Tibial artery (tissue), 4 donors: ENCODE results near the gene LRRC51.

ENCODE experiments used
- DNase-seq, 2 donors: peaks; one replicate each; pipeline ENCODE4 v3.0.0-alpha.2; 2019
- H3K27ac ChIP-seq, 2 donors: fragments of 200-600 bp; sonication (generic) in 1 of 2; 1 replicate in 1 of 2; 2 replicates in 1 of 2; pipeline ENCODE4 v1.5.1; 2018 to 2019; ENCODE audit warnings: mild to moderate bottlenecking in 1 of 2
- H3K27me3 ChIP-seq, 2 donors: fragments of 200-600 bp; sonication (generic) in 1 of 2; one replicate each; pipeline versions ENCODE4 v1.5.1 to v1.6.0; 2016 to 2019
- H3K36me3 ChIP-seq, 3 donors: fragments of 200-600 bp; sonication (generic) in 2 of 3; one replicate each; pipeline ENCODE4 v1.5.1; 2016 to 2019; ENCODE audit warnings: mild to moderate bottlenecking in 2 of 3
- H3K4me1 ChIP-seq, 4 donors: fragments of 200-600 bp; sonication (generic) in 2 of 4; 1 replicate in 3 of 4; 2 replicates in 1 of 4; pipeline ENCODE4 v1.5.1; 2016 to 2019
- H3K4me3 ChIP-seq, 2 donors: fragments of 200-600 bp; sonication (generic) in 1 of 2; 1 replicate in 1 of 2; 2 replicates in 1 of 2; pipeline ENCODE4 v1.5.1; 2018 to 2019; ENCODE audit warnings: mild to moderate bottlenecking in 2 of 2
- H3K9me3 ChIP-seq, 3 donors: fragments of 200-600 bp; sonication (generic) in 1 of 3; one replicate each; pipeline ENCODE4 v1.5.1; 2016 to 2019
- CTCF ChIP-seq, 2 experiments: fragments of 200-600 bp in 1 of 2; fragments of 450-650 bp in 1 of 2; IDR thresholded peaks; one replicate each; pipeline ENCODE4 v1.5.1; 2017 to 2019; ENCODE audit warnings: antibody characterized with exemption in 2 of 2, mild to moderate bottlenecking in 1 of 2, moderate library complexity in 1 of 2
- intact Hi-C: fragments of 100-400 bp; cut with DNase I; formaldehyde crosslinking; loops from one replicate; pipeline ENCODE4 v1.15.0; 2023; ENCODE audit warnings: low total_unique reads

The LRRC51 gene

GRCh38 chr11:72079819-72080325 lies 778 bp upstream of the LRRC51 start:
- Histone ChIP-seq H3K4me3 (peak overlapping the region; percentile 64 to 94), H3K27me3 (no peaks in the 10 kb centered on the region), H3K27ac (peak overlapping the region; percentile 86 to 97), H3K9me3 (no peaks in the 10 kb centered on the region), H3K4me1 (peaks cover 0 to 24% (median 14%) of the 10 kb centered on the region in 4 donors), H3K36me3 (peaks cover 0 to 12% (median 6%) of the 10 kb centered on the region in 3 donors)
- no peak for DNase-seq
- TF ChIP-seq CTCF (IDR thresholded peaks at IDR 0.05) = no peak
- intact Hi-C loops = loop anchor here (2.0 kb wide), 1 partner anchor 39 kb away; no protein-coding TSS in a partner anchor

- H3K9me3 ChIP-seq = no peaks in the 10 kb centered on the region
- peaks cover 0 to 8% (median under 1%) of the 10 kb centered on the region in 3 donors for H3K36me3 ChIP-seq
- H3K27ac ChIP-seq = peak overlapping the region; percentile 86 to 97
- peak overlapping the region; percentile 64 to 94 for H3K4me3 ChIP-seq
- H3K4me1 ChIP-seq = peaks cover 0 to 24% (median 14%) of the 10 kb centered on the region in 4 donors
- intact Hi-C loops = loop anchor here (2.0 kb wide), 1 partner anchor 40 kb away; no protein-coding TSS in a partner anchor
- no peak for DNase-seq
- H3K27me3 ChIP-seq = no peaks in the 10 kb centered on the region
- TF ChIP-seq CTCF (IDR thresholded peaks at IDR 0.05) = no peak
These were observed 564 bp downstream of the LRRC51 start for GRCh38 chr11:72081184-72081644.

GRCh38 chr11:72081821-72082453 lies 1.3 kb downstream of the LRRC51 start:
- peaks cover 0 to 6% (median 0%) of the 10 kb centered on the region in 3 donors for H3K36me3 ChIP-seq
- H3K9me3 ChIP-seq = no peaks in the 10 kb centered on the region
- no peak for TF ChIP-seq CTCF (IDR thresholded peaks at IDR 0.05)
- peak overlapping the region in 1 of 2 donors; percentile 97 for H3K27ac ChIP-seq
- intact Hi-C loops = loop anchor here (2.0 kb wide), 1 partner anchor 41 kb away; no protein-coding TSS in a partner anchor
- no peak for DNase-seq
- H3K4me3 ChIP-seq = no peak overlapping the region
- H3K27me3 ChIP-seq = no peaks in the 10 kb centered on the region
- H3K4me1 ChIP-seq = peaks cover 0 to 24% (median 14%) of the 10 kb centered on the region in 4 donors

GRCh38 chr11:72083414-72083813 lies 2.8 kb downstream of the LRRC51 start:
- no peaks in the 10 kb centered on the region for H3K9me3 ChIP-seq
- intact Hi-C loops = no loop called here
- no peak for TF ChIP-seq CTCF (IDR thresholded peaks at IDR 0.05)
- H3K4me3 ChIP-seq = no peak overlapping the region
- DNase-seq = no peak
- peaks cover 0 to 13% (median 7%) of the 10 kb centered on the region in 3 donors for H3K36me3 ChIP-seq
- H3K4me1 ChIP-seq = peaks cover 0 to 22% (median 14%) of the 10 kb centered on the region in 4 donors
- no peaks in the 10 kb centered on the region for H3K27me3 ChIP-seq
- no peak overlapping the region for H3K27ac ChIP-seq

GRCh38 chr11:72084076-72084475 lies 3.4 kb downstream of the LRRC51 start:
- Histone ChIP-seq H3K27me3 (no peaks in the 10 kb centered on the region), H3K27ac (no peak overlapping the region), H3K9me3 (no peaks in the 10 kb centered on the region), H3K4me1 (peaks cover 0 to 20% (median 11%) of the 10 kb centered on the region in 4 donors), H3K36me3 (peaks cover 0 to 20% (median 9%) of the 10 kb centered on the region in 3 donors), H3K4me3 (no peak overlapping the region)
- DNase-seq = no peak
- intact Hi-C loops = no loop called here
- TF ChIP-seq CTCF (IDR thresholded peaks at IDR 0.05) = no peak
